Bronchial epithelial cell (primary cell): ENCODE data around the gene ELP4. TPM values are rescaled to one million over a fixed set of nuclear protein-coding genes. Genes with fewer than 3 reads are reported as not detected.
"Not testable (repeated sequence)": the region's sequence is repeated elsewhere in the genome, so short reads cannot be mapped to it uniquely, and the experiment has no call there.

Experiments used
- DNase-seq: peaks from one replicate; pipeline ENCODE4 v3.0.0-alpha.2; 2010; ENCODE audit warnings: low read depth
- FAIRE-seq: peaks from 2 replicates; lab custom pipeline; 2011; peaks lifted over from hg19 to GRCh38; lab: Jason Lieb, UNC
- H3K27me3 ChIP-seq: 2 replicates; pipeline ENCODE4 v1.5.1; 2011; ENCODE audit warnings: low read length; ENCODE audit not compliant: control insufficient read depth, insufficient read depth
- H3K36me3 ChIP-seq: 2 replicates; pipeline ENCODE4 v1.5.1; 2011; ENCODE audit warnings: low read length; ENCODE audit not compliant: control insufficient read depth, insufficient read depth
- H3K4me3 ChIP-seq: 2 replicates; pipeline ENCODE4 v1.5.1; 2011; ENCODE audit warnings: mild to moderate bottlenecking, low read depth, low read length, control low read depth
- CTCF ChIP-seq: IDR thresholded peaks from 2 replicates; pipeline ENCODE4 v1.5.1; 2011; ENCODE audit warnings: mild to moderate bottlenecking, moderate library complexity, low read length, control low read depth, inconsistent platforms; ENCODE audit not compliant: insufficient read depth, severe bottlenecking
- total RNA-seq: library from RNA; depleted of rRNA; stranded (reverse); fragments of >200 nt; gene quantifications from 2 replicates; pipeline ENCODE4 v1.2.1, GENCODE V29; 2014

Gene ELP4
- total RNA-seq, 1 donor from 2014 or later: 11.1 TPM

GRCh38 chr11:31720225-31720624 lies 210.7 kb downstream of the ELP4 start:
- DNase-seq: no peak
- no peak for TF ChIP-seq CTCF
- Histone ChIP-seq H3K27me3 (no peaks in the 10 kb centered on the region), H3K36me3 (no peaks in the 10 kb centered on the region), H3K4me3 (no peak overlapping the region)
- FAIRE-seq: no peak

DNA sequence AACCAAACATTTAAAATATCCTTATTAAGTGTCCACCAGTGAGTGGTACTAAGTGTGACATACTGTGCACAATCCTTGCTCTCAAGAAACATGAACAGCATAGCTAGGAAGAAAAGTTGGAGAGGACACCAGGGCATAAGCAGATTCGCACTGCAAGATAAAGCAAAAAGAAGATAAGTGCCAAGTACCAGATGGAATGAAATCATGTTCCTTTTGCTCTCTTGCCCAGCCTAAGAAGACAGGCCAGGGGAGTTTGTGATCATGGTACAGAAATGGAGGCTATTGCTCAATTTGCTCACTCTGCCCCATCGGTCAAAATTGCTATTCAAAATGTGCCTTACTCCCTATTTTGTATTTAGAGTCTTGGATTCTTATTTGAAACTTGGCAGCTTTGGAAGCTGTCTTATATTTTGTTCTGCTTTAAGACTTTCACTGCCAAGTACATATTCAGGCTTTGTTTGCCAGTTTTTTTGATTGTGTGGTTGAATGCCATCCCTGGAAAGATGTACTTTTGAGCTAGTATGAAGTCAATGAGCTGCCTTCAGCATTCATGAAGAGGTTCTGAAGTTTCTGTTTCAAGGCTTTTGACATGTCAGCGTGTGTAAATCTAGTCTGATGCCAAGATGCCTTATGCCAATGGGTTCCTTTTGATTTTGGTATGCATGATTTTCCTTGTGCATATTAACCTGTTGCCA lies 211.3 kb downstream of the ELP4 start:
- no peaks in the 10 kb centered on the region for H3K36me3 ChIP-seq
- TF ChIP-seq CTCF: no peak
- no peak for FAIRE-seq

DNA sequence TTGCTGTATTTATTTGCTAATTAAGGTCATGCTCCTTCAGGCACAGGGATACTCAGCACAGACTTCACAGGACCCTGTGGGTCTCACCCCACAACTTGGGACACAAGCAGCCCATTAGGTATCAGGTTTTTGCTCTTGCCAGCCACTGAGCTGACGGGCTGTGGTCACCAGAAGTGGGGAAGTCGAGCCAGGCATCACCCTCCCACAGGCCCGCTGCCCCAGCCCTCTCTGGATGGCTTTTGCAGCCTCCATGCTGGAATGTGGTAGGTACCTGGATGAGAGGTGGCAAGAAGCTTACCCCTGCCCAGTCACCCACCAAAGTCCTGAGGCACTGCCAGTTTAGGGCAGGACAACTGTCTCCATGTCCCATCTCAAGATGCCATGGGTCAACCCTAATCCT lies 213.2 kb downstream of the ELP4 start:
- no peak for DNase-seq
- H3K4me3 ChIP-seq: no peak overlapping the region
- H3K27me3 ChIP-seq: no peaks in the 10 kb centered on the region
- H3K36me3 ChIP-seq: no peaks in the 10 kb centered on the region
- TF ChIP-seq CTCF: no peak
- FAIRE-seq: no peak

More for the DNA sequence above, 211.3 kb downstream of the ELP4 start:
- H3K4me3 ChIP-seq: no peak overlapping the region
- no peak for DNase-seq
- no peaks in the 10 kb centered on the region for H3K27me3 ChIP-seq

DNA sequence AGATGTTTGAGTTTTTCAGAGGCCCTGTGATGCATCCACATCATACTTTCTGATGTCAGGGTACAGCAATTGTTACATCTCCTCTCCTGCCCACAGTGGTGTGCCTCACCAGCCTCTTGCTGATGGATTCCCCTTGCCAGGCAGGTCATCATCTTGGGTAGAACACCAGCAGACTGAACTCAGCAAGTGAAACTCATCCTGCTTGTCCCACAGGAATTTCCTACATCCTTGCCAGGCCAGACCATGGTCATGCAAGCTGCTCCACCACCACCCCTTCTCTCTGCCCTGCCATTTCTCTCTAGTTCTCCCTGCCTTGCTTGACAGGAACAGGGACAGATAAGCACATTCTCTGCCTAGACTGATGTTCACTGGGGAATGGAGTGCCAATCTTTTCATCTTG lies 215.6 kb downstream of the ELP4 start:
- TF ChIP-seq CTCF: no peak
- FAIRE-seq: no peak
- no peak for DNase-seq

GRCh38 chr11:31728432-31728831 lies 218.9 kb downstream of the ELP4 start:
- FAIRE-seq (no peak), DNase-seq (no peak)
- no peak for TF ChIP-seq CTCF
- Histone ChIP-seq H3K36me3 (no peaks in the 10 kb centered on the region), H3K4me3 (no peak overlapping the region), H3K27me3 (no peaks in the 10 kb centered on the region)

More for the DNA sequence above, 215.6 kb downstream of the ELP4 start:
- Histone ChIP-seq H3K27me3 (no peaks in the 10 kb centered on the region), H3K4me3 (no peak overlapping the region), H3K36me3 (no peaks in the 10 kb centered on the region)

DNA sequence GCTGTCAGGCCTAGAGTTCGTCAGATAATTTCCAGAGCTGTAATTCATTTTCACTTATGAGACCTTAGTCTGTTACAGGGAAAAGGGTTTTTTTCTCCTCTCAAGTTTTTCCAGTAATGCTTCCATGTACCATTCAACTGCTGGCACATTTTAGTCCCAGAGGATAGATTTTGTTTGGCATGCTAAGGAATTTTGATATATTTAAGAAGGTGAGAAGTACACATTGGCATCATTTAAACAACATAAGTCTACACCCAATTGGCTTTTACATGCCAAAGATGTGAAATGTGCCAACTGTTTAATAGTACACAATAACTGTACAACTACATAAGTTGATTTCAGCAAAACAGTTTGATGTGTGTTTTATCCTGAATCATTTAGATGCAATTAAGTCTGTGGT lies 230.6 kb downstream of the ELP4 start:
- H3K27me3 ChIP-seq: no peaks in the 10 kb centered on the region
- no peak overlapping the region for H3K4me3 ChIP-seq
- FAIRE-seq (no peak), DNase-seq (no peak)
- no peak for TF ChIP-seq CTCF
- no peaks in the 10 kb centered on the region for H3K36me3 ChIP-seq

- H3K27me3 ChIP-seq, FAIRE-seq, DNase-seq, H3K4me3 ChIP-seq, H3K36me3 ChIP-seq: not testable (repeated sequence)
These were observed 231.3 kb downstream of the ELP4 start for GRCh38 chr11:31740731-31741368.
